Lower leg skin (tissue), 4 donors: Measurements from ENCODE around the gene CACNA1S. TPM values are rescaled to one million over a fixed set of nuclear protein-coding genes. Genes with fewer than 3 reads are reported as not detected.

Experiments used
- DNase-seq, 2 donors: peaks; one replicate each; pipeline ENCODE4 v3.0.0-alpha.2; 2019; ENCODE audit warnings: low spot score in 2 of 2
- H3K4me3 ChIP-seq: fragments of 200-600 bp; sonication (generic); 2 replicates; pipeline ENCODE4 v1.5.1; 2017; ENCODE audit warnings: mild to moderate bottlenecking, low read depth; ENCODE audit not compliant: poor library complexity, severe bottlenecking
- CTCF ChIP-seq, 3 donors: fragments of 450-650 bp; IDR thresholded peaks; one replicate each; pipeline ENCODE4 v1.5.1; 2016; ENCODE audit warnings: antibody characterized with exemption in 3 of 3, mild to moderate bottlenecking in 3 of 3, moderate library complexity in 2 of 3
- POLR2A ChIP-seq, 2 donors: fragments of 450-650 bp; IDR thresholded peaks; one replicate each; pipeline ENCODE4 v1.6.1; 2016 to 2017; ENCODE audit warnings: antibody characterized with exemption in 2 of 2, mild to moderate bottlenecking in 1 of 2, moderate library complexity in 1 of 2
- whole genome bisulfite sequencing, 2 donors: methylation state at CpG; one replicate each; pipeline ENCODE4 v1.1.5; 2018; 5-methylcytosine and 5-hydroxymethylcytosine counted together
- intact Hi-C: fragments of 100-400 bp; cut with DNase I; formaldehyde crosslinking; loops from one replicate; pipeline ENCODE4 v1.15.0; 2023; ENCODE audit warnings: low total_unique reads
- total RNA-seq, 4 donors: library from RNA; depleted of rRNA; stranded (reverse); fragments of >200 nt; gene quantifications; one replicate each; pipeline ENCODE4 v1.1.0, GENCODE V29; 2016

CACNA1S gene
- total RNA-seq, 4 donors from 2014 or later = 0.04 TPM; not detected in 3

DNA sequence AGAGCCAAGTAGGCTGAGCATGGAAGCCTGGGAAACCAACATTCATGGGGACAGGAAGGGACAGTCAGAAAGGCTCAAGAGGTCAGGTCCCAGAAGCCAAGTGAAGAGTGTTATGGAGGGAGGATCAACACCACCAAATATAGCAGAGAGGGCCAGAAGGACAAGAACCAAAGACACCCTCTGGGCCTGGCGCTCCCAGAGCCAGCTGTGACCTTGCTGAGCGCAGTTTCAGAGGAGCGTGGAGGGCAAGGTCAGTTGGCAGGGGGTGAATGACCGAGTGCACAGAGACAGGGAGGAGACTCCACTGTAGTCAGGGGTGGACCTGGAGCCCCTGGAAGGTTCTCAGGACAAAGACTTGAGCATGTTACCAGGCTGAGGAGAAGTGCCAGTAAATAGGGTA lies 19.2 kb upstream of the CACNA1S start:
- no peak overlapping the region for H3K4me3 ChIP-seq
- DNase-seq = no peak
- TF ChIP-seq CTCF (IDR thresholded peaks at IDR 0.05) (no peak), POLR2A (IDR thresholded peaks at IDR 0.05) (no peak)
- WGBS, 2 donors = 66 to 74% methylated on average over 4 of the region's 4 CpGs
- intact Hi-C loops = loop anchor here (10.0 kb wide), 1 partner anchor 73 kb away; no protein-coding TSS in a partner anchor

DNA sequence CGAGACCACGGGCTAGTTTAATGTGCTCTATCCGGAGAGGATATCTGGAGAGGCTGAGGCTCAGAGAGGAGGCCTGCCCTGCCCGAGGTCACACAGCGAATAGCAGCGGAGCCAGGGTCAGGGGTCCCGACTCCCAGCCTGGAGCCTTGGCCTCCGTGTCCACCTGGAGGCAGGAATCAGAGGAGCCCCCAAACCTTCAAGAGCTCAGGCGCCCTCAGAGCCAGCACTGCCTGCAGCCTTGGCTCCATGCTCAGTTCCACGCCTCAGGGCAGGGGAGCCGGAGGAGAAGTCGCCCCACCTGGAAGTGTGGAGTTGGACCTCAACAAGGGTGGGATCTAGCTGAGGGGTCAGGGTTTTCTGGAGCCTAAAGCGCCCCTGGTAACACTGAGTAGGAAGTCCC lies 16.7 kb upstream of the CACNA1S start:
- no peak overlapping the region for H3K4me3 ChIP-seq
- TF ChIP-seq POLR2A (IDR thresholded peaks at IDR 0.05) (no peak), CTCF (IDR thresholded peaks at IDR 0.05) (no peak)
- DNase-seq = no peak
- intact Hi-C loops = no loop called here
- 95 to 98% methylated on average over 12 to 13 of the region's 13 CpGs for WGBS, 2 donors

- H3K4me3 ChIP-seq = no peak overlapping the region
- intact Hi-C loops = no loop called here
- WGBS, 2 donors = 91 to 94% methylated on average over 9 of the region's 9 CpGs
- TF ChIP-seq POLR2A (IDR thresholded peaks at IDR 0.05) (no peak), CTCF (IDR thresholded peaks at IDR 0.05) (no peak)
- DNase-seq = no peak
Observed at GRCh38 chr1:201128476-201128875, 16.2 kb upstream of the CACNA1S start.

GRCh38 chr1:201127755-201128455 lies 15.7 kb upstream of the CACNA1S start:
- DNase-seq = no peak
- H3K4me3 ChIP-seq = no peak overlapping the region
- TF ChIP-seq CTCF (IDR thresholded peaks at IDR 0.05) = no peak
- WGBS, 2 donors = 89 to 95% methylated on average over 11 to 17 of the region's 17 CpGs
- intact Hi-C loops = no loop called here

DNA sequence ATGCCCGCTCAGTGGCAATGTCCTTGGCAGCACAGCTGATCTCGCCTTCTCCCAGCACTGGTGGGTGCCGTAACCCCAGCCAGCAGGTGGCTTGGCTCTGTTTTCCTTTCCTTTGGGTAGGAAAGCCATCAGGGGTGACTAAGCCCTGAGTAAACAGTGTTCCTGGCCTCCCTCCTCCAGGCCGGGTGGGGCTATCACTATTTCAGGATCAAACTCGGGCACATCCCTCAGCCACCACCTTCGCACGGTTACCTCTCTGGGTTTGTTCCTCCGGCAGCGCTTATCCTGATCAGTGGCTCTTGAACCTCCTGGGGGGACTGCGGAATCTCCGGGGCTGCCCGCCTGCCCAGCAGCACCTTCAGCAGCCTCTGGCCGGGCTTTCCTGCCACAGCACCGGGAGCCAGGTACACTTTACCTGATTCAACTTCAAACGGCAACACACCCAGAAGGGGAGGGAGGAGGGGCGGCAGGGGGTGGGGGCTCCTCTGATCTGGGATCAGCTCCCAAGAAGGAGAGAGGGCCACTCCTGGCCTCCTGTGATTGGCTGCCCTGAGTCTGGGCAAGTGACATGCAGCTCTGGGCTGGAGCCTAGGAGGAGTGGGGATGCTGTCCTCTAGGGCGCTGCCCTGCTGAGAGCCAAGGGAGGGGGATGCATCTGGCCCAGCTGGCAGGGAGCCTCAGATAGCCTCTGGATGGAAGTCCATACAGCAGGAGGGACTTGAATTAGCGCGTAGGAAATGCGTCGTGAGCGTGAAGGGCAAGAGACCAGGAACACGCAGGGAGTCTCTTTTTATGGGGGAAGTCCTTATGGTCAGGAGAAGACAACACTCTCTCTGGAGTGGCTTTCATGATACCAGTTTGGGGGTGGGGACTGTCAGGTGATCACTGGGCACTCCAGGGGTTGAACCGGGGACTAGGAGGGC lies 14.9 kb upstream of the CACNA1S start, which contains the start of gene ASCL5:
Gene ASCL5, minus strand, starts transcription at position 353 of the 923 bp plus-strand sequence. CDS start 11,812 bp downstream, outside the sequence.
- no peak for TF ChIP-seq POLR2A (IDR thresholded peaks at IDR 0.05)
- TF ChIP-seq CTCF (IDR thresholded peaks at IDR 0.05) = no peak
- 71 to 73% methylated on average over 22 to 24 of the region's 24 CpGs for WGBS, 2 donors
- DNase-seq = no peak
- no peak within 1 kb of the TSS for H3K4me3 ChIP-seq
- intact Hi-C loops = no loop called here
